H1 (cell line): ENCODE results near the gene CHIC1. TPM values are rescaled to one million over a fixed set of nuclear protein-coding genes. Genes with fewer than 3 reads are reported as not detected.
"Not testable (repeated sequence)": the region's sequence is repeated elsewhere in the genome, so short reads cannot be mapped to it uniquely, and the experiment has no call there.

Experiments
- CTCF ChIA-PET: fragments of 300-600 bp; sonication (Branson Sonifier 250); formaldehyde crosslinking; loops from one replicate; lab custom pipeline; 2021; ENCODE audit not compliant: partially characterized antibody; lab: Charles Lee
- POLR2A ChIA-PET: fragments of 300-600 bp; sonication (Branson Sonifier 250); formaldehyde crosslinking; loops from one replicate; lab custom pipeline; 2021; ENCODE audit warnings: inconsistent platforms; ENCODE audit not compliant: partially characterized antibody; lab: Charles Lee
- DNase-seq, 2 experiments: peaks; one replicate each; pipeline versions ENCODE4 v3.0.0 to v3.0.0-alpha.2; 2010 to 2022; ENCODE audit warnings: low spot score in 2 of 2, low read depth in 1 of 2, mixed read lengths in 1 of 2
- FAIRE-seq: peaks from 2 replicates; lab custom pipeline; 2011; peaks lifted over from hg19 to GRCh38; lab: Jason Lieb, UNC
- H2AFZ ChIP-seq: 2 replicates; pipeline ENCODE4 v1.8.1; 2012; ENCODE audit warnings: low read length, inconsistent platforms
- H2AK5ac ChIP-seq: 2 replicates; pipeline ENCODE4 v1.6.1; 2013; ENCODE audit warnings: low read depth, low read length
- H2BK120ac ChIP-seq: replicated peaks from 2 replicates; pipeline ENCODE3; 2013; ENCODE audit warnings: low read depth, low read length, inconsistent platforms
- H2BK12ac ChIP-seq: 2 replicates; pipeline ENCODE4 v1.6.1; 2013; ENCODE audit warnings: low read depth, low read length
- H2BK15ac ChIP-seq: 2 replicates; pipeline ENCODE4 v1.6.1; 2013; ENCODE audit warnings: low read length
- H2BK20ac ChIP-seq: 2 replicates; pipeline ENCODE4 v1.6.1; 2013; ENCODE audit warnings: low read length
- H2BK5ac ChIP-seq: 2 replicates; pipeline ENCODE4 v1.6.1; 2013; ENCODE audit warnings: low read depth, low read length
- H3K14ac ChIP-seq: 2 replicates; pipeline ENCODE4 v1.6.1; 2013; ENCODE audit warnings: inconsistent platforms; ENCODE audit not compliant: insufficient read length
- H3K18ac ChIP-seq: 2 replicates; pipeline ENCODE4 v1.6.1; 2013; ENCODE audit warnings: low read length; ENCODE audit errors: extremely low read depth
- H3K23ac ChIP-seq: 2 replicates; pipeline ENCODE4 v1.6.1; 2013; ENCODE audit warnings: inconsistent platforms; ENCODE audit not compliant: insufficient read length
- H3K23me2 ChIP-seq: 2 replicates; pipeline ENCODE4 v1.6.1; 2013; ENCODE audit warnings: low read depth, low read length
- H3K27ac ChIP-seq: 2 replicates; pipeline ENCODE4 v1.6.1; 2011; ENCODE audit warnings: low read depth, low read length, inconsistent platforms
- H3K27me3 ChIP-seq, 4 experiments: replicated peaks in 1 of 4; 1 replicate in 1 of 4; 2 replicates in 3 of 4; pipeline versions ENCODE4 v1.6.1 to v1.8.1; 2011 to 2013; ENCODE audit warnings: low read length in 3 of 4, mild to moderate bottlenecking in 3 of 4, inconsistent platforms in 2 of 4, mixed read lengths in 2 of 4, moderate library complexity in 1 of 4; ENCODE audit not compliant: control insufficient read depth in 3 of 4, insufficient read depth in 3 of 4; ENCODE audit errors: extremely low read depth in 1 of 4
- H3K36me3 ChIP-seq, 4 experiments: 2 replicates each; pipeline versions ENCODE4 v1.6.1 to v1.8.1; 2011 to 2013; ENCODE audit warnings: mild to moderate bottlenecking in 4 of 4, low read length in 3 of 4, moderate library complexity in 2 of 4, control low read depth in 1 of 4, inconsistent platforms in 1 of 4; ENCODE audit not compliant: insufficient read depth in 4 of 4, control insufficient read depth in 2 of 4
- H3K4ac ChIP-seq: replicated peaks from 2 replicates; pipeline ENCODE3; 2013; ENCODE audit warnings: low read length, low read depth, mixed read lengths, inconsistent platforms; ENCODE audit not compliant: insufficient read length
- H3K4me1 ChIP-seq, 4 experiments: replicated peaks in 1 of 4; 1 replicate in 1 of 4; 2 replicates in 3 of 4; pipeline versions ENCODE4 v1.6.1 to v1.8.1; 2011 to 2013; ENCODE audit warnings: low read length in 3 of 4, inconsistent platforms in 2 of 4, mixed read lengths in 1 of 4; ENCODE audit not compliant: insufficient read depth in 4 of 4, control insufficient read depth in 3 of 4
- H3K4me2 ChIP-seq, 2 experiments: 2 replicates each; pipeline versions ENCODE4 v1.6.1 to v1.8.1; 2011 to 2013; ENCODE audit warnings: low read depth in 2 of 2, low read length in 2 of 2, control low read depth in 1 of 2, inconsistent platforms in 1 of 2, mild to moderate bottlenecking in 1 of 2; ENCODE audit not compliant: insufficient read depth in 1 of 2
- H3K4me3 ChIP-seq, 4 experiments: fragments of 200-600, 300-600 bp in 1 of 4; sonication (generic), shearing (Covaris generic), sonication (Bioruptor Twin) in 1 of 4; 2 replicates each; pipeline versions ENCODE4 v1.5.1 to v1.8.1; 2011 to 2016; ENCODE audit warnings: low read length in 4 of 4, low read depth in 3 of 4, control low read depth in 2 of 4, inconsistent platforms in 2 of 4, mild to moderate bottlenecking in 2 of 4, mixed read lengths in 1 of 4, moderate library complexity in 1 of 4; ENCODE audit not compliant: insufficient read depth in 2 of 4; ENCODE audit errors: extremely low read depth in 1 of 4
- H3K56ac ChIP-seq: replicated peaks from 2 replicates; pipeline ENCODE3; 2013; ENCODE audit warnings: low read depth, mild to moderate bottlenecking, mixed read lengths, low read length, inconsistent platforms; ENCODE audit not compliant: insufficient read length
- H3K79me1 ChIP-seq: 2 replicates; pipeline ENCODE4 v1.6.1; 2013; ENCODE audit warnings: low read depth, low read length, control low read depth
- H3K79me2 ChIP-seq, 2 experiments: 2 replicates each; pipeline versions ENCODE4 v1.6.1 to v1.8.1; 2012 to 2013; ENCODE audit warnings: low read length in 2 of 2, mild to moderate bottlenecking in 2 of 2, inconsistent platforms in 1 of 2; ENCODE audit not compliant: insufficient read depth in 2 of 2, control insufficient read depth in 1 of 2
- H3K9ac ChIP-seq, 4 experiments: replicated peaks in 1 of 4; 1 replicate in 1 of 4; 2 replicates in 3 of 4; pipeline versions ENCODE4 v1.6.1 to v1.8.1; 2011 to 2013; ENCODE audit warnings: low read depth in 3 of 4, low read length in 3 of 4, control low read depth in 2 of 4, mild to moderate bottlenecking in 2 of 4, moderate library complexity in 2 of 4, inconsistent platforms in 1 of 4; ENCODE audit errors: extremely low read depth in 1 of 4
- H3K9me3 ChIP-seq, 2 experiments: 2 replicates each; pipeline versions ENCODE4 v1.6.1 to v1.8.1; 2012 to 2013; ENCODE audit warnings: mild to moderate bottlenecking in 2 of 2, moderate library complexity in 2 of 2, control low read depth in 1 of 2, inconsistent platforms in 1 of 2, low read depth in 1 of 2, low read length in 1 of 2, mixed read lengths in 1 of 2; ENCODE audit not compliant: insufficient read depth in 2 of 2
- H4K20me1 ChIP-seq, 2 experiments: replicated peaks in 1 of 2; 2 replicates each; pipeline versions ENCODE3 to v1.8.1; 2011 to 2013; ENCODE audit warnings: inconsistent platforms in 2 of 2, low read length in 2 of 2, mild to moderate bottlenecking in 1 of 2; ENCODE audit not compliant: insufficient read depth in 2 of 2, control insufficient read depth in 1 of 2
- H4K5ac ChIP-seq: 2 replicates; pipeline ENCODE4 v1.6.1; 2013; ENCODE audit warnings: low read length, low read depth, mixed read lengths, inconsistent platforms; ENCODE audit not compliant: insufficient read length
- H4K8ac ChIP-seq: 2 replicates; pipeline ENCODE4 v1.8.0; 2013; ENCODE audit warnings: mild to moderate bottlenecking, moderate library complexity, low read length, inconsistent platforms; ENCODE audit not compliant: insufficient read depth; ENCODE audit errors: extremely low read depth
- H4K91ac ChIP-seq: replicated peaks from 2 replicates; pipeline ENCODE3; 2013; ENCODE audit warnings: low read length, mixed read lengths, inconsistent platforms; ENCODE audit not compliant: insufficient read length
- WGBS, 2 experiments: shearing (Covaris generic) in 1 of 2; methylation state at CpG; one replicate each; pipeline versions ENCODE4 v1.1.6 to v1.1.7; 2013 to 2015; ENCODE audit warnings: low lambda C conversion rate in 2 of 2, mixed read lengths in 2 of 2, inconsistent platforms in 1 of 2, low coverage in 1 of 2, missing lambda C conversion rate in 1 of 2; ENCODE audit not compliant: insufficient replicate concordance in 2 of 2, insufficient coverage in 1 of 2, insufficient read length in 1 of 2; ENCODE audit errors: extremely low coverage in 1 of 2, missing lambda C conversion rate in 1 of 2; 5-methylcytosine and 5-hydroxymethylcytosine counted together
- polyA plus RNA-seq, 7 experiments: library from polyadenylated mRNA; depleted of rRNA in 3 of 7; stranded (reverse) in 5 of 7; unstranded in 2 of 7; fragments of >200 nt in 5 of 7; fragments of 200-250 nt in 2 of 7; gene quantifications; 1 replicate in 5 of 7; 2 replicates in 1 of 7; 4 replicates in 1 of 7; pipeline versions ENCODE4 v1.2.1 to v1.2.3, GENCODE V29; 2011 to 2013; ENCODE audit warnings: missing spikeins in 2 of 7, mixed read lengths in 2 of 7
- total RNA-seq: library from RNA; stranded (reverse); fragmentation: NEBNext Ultra II Directional; extraction: Animal tissue kit (Norgen Biotek cat#: 25700); gene quantifications from 2 replicates; pipeline ENCODE4 v1.2.1, GENCODE V29; 2021

CHIC1 gene
- total and polyA plus RNA-seq, 2 of the 8 experiments (the other 6 are each of a cell fraction or from before 2014, with no cell fraction given) = 3.1 to 10.1 TPM

DNA sequence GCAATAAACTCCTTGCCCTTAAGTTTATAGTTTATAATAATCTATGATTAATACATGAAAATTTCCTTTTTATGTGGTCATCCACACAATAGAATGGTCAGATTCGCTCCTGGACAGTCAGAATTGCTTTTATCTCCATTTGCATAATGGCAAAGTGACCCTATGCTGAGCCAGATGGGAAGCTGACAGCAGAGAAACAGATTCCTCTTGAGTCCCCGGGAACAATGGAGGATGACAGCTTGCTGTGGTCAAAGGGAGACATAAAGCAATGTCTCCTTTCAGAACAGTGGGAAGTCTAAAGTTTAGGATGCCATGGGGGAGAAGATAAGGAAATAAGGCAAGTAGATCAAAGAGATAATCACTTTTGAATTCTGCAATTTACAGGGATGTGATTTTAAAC, 40.2 kb upstream of the CHIC1 start:
- H4K20me1 ChIP-seq, CTCF ChIA-PET, H3K9ac ChIP-seq, H3K79me2 ChIP-seq, DNase-seq, H2BK12ac ChIP-seq, H2BK15ac ChIP-seq, H3K23ac ChIP-seq, H3K56ac ChIP-seq, H3K23me2 ChIP-seq, H2AK5ac ChIP-seq, H2AFZ ChIP-seq, H3K4me2 ChIP-seq, H4K91ac ChIP-seq, H3K79me1 ChIP-seq, H3K27me3 ChIP-seq, H3K36me3 ChIP-seq, H4K8ac ChIP-seq, H3K4ac ChIP-seq, FAIRE-seq, H2BK5ac ChIP-seq, H3K27ac ChIP-seq, H4K5ac ChIP-seq, H2BK120ac ChIP-seq, H3K4me3 ChIP-seq, POLR2A ChIA-PET, H3K9me3 ChIP-seq, H3K4me1 ChIP-seq, H3K18ac ChIP-seq, H3K14ac ChIP-seq, H2BK20ac ChIP-seq: not testable (repeated sequence)
- WGBS, 2 experiments = 100% methylated on average over 1 of the region's 2 CpGs; no CpG with 5 or more reads in 1 of the 2 experiments
